Right atrium auricular region (tissue), 2 donors: ENCODE measurements around the gene GNPDA1. TPM values are rescaled to one million over a fixed set of nuclear protein-coding genes. Genes with fewer than 3 reads are reported as not detected.
A peak's percentile ranks its signal among the peaks of the same experiment; 100 is the strongest.

Source experiments
- DNase-seq: peaks from one replicate; pipeline ENCODE4 v3.0.0-alpha.2; 2019; ENCODE audit warnings: low spot score
- H3K27ac ChIP-seq, 2 donors: fragments of 200-600 bp; sonication (generic); 1 replicate in 1 of 2; 2 replicates in 1 of 2; pipeline ENCODE4 v1.5.1; 2016 to 2019
- H3K27me3 ChIP-seq, 2 donors: fragments of 200-600 bp; sonication (generic); one replicate each; pipeline versions ENCODE4 v1.5.1 to v1.6.0; 2017 to 2019
- H3K36me3 ChIP-seq: fragments of 200-600 bp; sonication (generic); one replicate; pipeline ENCODE4 v1.5.1; 2016
- H3K4me1 ChIP-seq, 2 donors: fragments of 200-600 bp; sonication (generic); one replicate each; pipeline versions ENCODE4 v1.5.1 to v1.6.0; 2017 to 2019
- H3K4me3 ChIP-seq, 2 donors: fragments of 200-600 bp; sonication (generic); 1 replicate in 1 of 2; 2 replicates in 1 of 2; pipeline ENCODE4 v1.5.1; 2017 to 2019; ENCODE audit warnings: mild to moderate bottlenecking in 1 of 2, moderate library complexity in 1 of 2
- H3K9me3 ChIP-seq, 2 donors: fragments of 200-600 bp; sonication (generic); one replicate each; pipeline ENCODE4 v1.5.1; 2019
- total RNA-seq, 2 donors: library from RNA; depleted of rRNA; stranded (reverse); fragments of >200 nt; gene quantifications; one replicate each; pipeline ENCODE4 v1.1.0, GENCODE V29; 2016
- TF ChIP-seq, protein P1 (sequence below), 2 donors: fragments of 200-600 bp; sonication (generic); IDR thresholded peaks; one replicate each; pipeline ENCODE4 v1.5.1; 2019; ENCODE audit warnings: antibody characterized with exemption in 2 of 2

The GNPDA1 gene
- total RNA-seq, 2 donors from 2014 or later, result 12.4 to 16.8 TPM

DNA sequence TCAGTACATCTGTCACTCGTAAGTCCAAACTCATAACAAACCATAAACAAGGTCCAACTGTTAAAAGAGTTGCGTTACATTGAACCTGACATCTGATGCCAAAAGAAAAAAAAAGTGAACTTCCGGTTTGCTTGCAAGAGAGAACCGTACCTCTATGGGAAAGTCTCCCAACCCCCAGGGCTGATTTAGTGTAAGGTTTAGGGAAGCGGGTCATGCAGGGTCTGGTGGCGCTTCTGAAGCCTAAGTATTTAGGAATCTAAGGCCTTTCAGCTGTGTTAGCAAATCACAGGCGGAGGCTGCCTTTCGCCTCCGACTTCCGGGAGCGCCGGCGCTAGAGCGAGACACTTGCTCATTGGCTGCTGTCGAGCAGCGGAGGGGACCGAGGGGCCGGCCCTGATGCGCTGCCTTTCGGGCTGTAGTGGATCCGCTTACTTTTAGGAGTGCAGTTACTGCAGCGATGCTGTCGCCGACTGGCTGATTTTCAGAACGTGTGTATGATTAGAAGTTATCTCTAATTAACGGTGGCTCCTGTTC, 12.0 kb upstream of the GNPDA1 start:
- Histone ChIP-seq H3K4me1 (peaks cover 0 to 5% of the 10 kb centered on the region in 2 donors), H3K27ac (peak overlapping the region; percentile 81 to 84), H3K36me3 (no peaks in the 10 kb centered on the region), H3K9me3 (no peaks in the 10 kb centered on the region), H3K4me3 (peak overlapping the region; percentile 40 to 49), H3K27me3 (no peaks in the 10 kb centered on the region)
- TF ChIP-seq, protein P1, sequence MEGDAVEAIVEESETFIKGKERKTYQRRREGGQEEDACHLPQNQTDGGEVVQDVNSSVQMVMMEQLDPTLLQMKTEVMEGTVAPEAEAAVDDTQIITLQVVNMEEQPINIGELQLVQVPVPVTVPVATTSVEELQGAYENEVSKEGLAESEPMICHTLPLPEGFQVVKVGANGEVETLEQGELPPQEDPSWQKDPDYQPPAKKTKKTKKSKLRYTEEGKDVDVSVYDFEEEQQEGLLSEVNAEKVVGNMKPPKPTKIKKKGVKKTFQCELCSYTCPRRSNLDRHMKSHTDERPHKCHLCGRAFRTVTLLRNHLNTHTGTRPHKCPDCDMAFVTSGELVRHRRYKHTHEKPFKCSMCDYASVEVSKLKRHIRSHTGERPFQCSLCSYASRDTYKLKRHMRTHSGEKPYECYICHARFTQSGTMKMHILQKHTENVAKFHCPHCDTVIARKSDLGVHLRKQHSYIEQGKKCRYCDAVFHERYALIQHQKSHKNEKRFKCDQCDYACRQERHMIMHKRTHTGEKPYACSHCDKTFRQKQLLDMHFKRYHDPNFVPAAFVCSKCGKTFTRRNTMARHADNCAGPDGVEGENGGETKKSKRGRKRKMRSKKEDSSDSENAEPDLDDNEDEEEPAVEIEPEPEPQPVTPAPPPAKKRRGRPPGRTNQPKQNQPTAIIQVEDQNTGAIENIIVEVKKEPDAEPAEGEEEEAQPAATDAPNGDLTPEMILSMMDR (IDR thresholded peaks at IDR 0.05), result peak in 1 of 2 donors; percentile 14
- peak; percentile 92 for DNase-seq

DNA sequence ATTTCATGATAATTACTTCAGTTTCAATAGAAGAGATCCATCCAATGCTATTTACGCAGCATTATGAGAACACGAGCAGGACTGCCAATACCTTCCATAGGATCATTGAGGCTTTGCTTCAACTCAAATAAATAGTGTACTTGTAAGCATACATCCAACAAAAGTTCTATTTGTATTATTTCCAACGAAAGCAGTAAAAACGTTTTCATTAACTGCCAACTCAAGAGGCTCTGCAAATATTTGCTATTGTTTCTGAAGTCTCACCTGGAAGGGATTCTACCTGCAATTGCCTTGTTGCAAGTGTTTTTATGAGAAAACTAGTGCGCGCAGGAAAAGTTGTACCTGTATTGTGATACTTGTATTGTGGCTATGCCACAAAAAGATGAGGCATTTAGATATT, 11.0 kb upstream of the GNPDA1 start:
- no peak for DNase-seq
- H3K4me3 ChIP-seq, result no peak overlapping the region
- H3K27me3 ChIP-seq, result no peaks in the 10 kb centered on the region
- peaks cover 0 to 5% of the 10 kb centered on the region in 2 donors for H3K4me1 ChIP-seq
- no peak overlapping the region for H3K27ac ChIP-seq
- no peaks in the 10 kb centered on the region for H3K9me3 ChIP-seq
- TF ChIP-seq, protein P1 (IDR thresholded peaks at IDR 0.05), result no peak
- H3K36me3 ChIP-seq, result no peaks in the 10 kb centered on the region

DNA sequence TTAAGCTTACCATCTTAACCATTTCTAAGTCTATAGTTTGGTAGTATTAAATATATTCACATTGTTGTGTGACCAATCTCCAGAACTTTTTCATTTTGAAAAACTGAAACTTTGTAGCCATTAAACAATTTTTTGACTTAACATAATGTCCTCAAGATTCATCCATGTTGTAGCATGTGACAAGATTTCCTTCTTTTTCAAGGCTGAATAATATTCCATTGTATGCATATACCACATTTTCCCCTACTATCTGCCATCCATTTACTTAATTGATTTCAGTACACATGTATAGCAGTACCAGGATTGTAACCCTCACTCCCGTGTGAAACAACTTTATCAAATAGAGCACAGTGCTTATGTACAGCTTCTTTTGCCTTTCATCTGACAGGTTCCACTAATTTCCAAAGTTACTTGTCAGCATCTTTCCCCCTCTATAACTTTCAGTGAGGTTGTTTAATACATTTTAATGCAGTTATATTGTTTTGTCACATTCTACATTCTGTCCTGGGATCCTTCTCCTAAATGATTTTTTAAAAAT, 7.4 kb upstream of the GNPDA1 start:
- H3K9me3 ChIP-seq, result no peaks in the 10 kb centered on the region
- peaks cover 0 to 1% of the 10 kb centered on the region in 2 donors for H3K4me1 ChIP-seq
- no peak overlapping the region for H3K27ac ChIP-seq
- H3K27me3 ChIP-seq, result no peaks in the 10 kb centered on the region
- DNase-seq, result no peak
- no peaks in the 10 kb centered on the region for H3K36me3 ChIP-seq
- H3K4me3 ChIP-seq, result no peak overlapping the region
- TF ChIP-seq, protein P1 (IDR thresholded peaks at IDR 0.05), result no peak

DNA sequence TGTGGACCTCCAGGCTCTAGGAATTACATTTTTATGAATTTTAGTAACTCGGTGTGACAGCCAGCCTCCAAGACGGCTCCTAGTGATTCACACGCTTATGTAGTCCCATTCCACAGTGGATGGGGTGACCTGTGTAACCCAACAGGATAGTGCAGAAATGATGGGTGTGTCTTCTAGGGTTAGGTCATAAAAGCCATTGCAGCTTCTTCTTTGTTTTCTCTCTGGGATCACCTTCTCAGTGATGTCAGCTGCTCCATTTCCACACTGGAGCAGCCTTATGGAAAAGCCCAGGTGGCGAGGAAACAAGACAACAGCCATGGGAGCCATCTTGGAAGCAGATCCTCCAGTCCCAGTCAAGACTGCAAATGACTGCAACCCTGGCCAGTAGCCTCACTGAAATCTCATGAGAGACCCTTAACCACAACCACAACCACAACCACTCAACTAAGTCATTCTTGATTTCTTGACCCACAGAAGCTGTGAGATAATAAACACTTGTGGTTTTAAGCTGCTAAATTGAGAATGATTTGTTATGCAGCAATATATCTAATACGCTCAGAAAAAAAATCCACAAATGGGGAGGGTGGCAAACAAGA, 5.1 kb upstream of the GNPDA1 start:
- Histone ChIP-seq H3K4me1 (peaks cover 0 to 13% of the 10 kb centered on the region in 2 donors), H3K27ac (no peak overlapping the region), H3K9me3 (no peaks in the 10 kb centered on the region), H3K36me3 (no peaks in the 10 kb centered on the region), H3K27me3 (no peaks in the 10 kb centered on the region), H3K4me3 (no peak overlapping the region)
- DNase-seq, result no peak
- TF ChIP-seq, protein P1 (IDR thresholded peaks at IDR 0.05), result no peak

DNA sequence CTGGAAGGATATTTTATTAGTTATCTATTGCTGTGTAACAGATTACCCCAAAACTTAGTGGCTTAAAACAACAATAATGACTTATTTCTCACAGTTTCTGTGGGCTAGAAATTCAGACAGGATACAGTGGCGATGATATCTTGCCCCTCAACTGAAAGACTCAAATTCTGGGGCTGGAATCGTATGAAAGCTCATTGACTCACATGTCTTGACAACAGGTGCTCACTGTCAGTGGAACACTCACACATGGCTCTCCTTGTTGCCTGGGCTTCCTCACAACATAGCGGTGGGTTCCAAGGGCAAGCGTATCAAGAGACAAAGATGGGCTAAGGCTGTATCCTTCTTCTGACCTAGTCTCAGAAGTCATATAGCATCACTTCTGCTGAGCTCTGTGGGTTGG, 3.7 kb upstream of the GNPDA1 start:
- no peaks in the 10 kb centered on the region for H3K36me3 ChIP-seq
- H3K27ac ChIP-seq, result peak overlapping the region in 1 of 2 donors; percentile 19
- peaks cover 0 to 18% of the 10 kb centered on the region in 2 donors for H3K4me1 ChIP-seq
- no peaks in the 10 kb centered on the region for H3K9me3 ChIP-seq
- DNase-seq, result no peak
- TF ChIP-seq, protein P1 (IDR thresholded peaks at IDR 0.05), result no peak
- no peaks in the 10 kb centered on the region for H3K27me3 ChIP-seq
- H3K4me3 ChIP-seq, result no peak overlapping the region
